ENCODE measurements around the gene ALK.
"Not testable (repeated sequence)": the region's sequence is repeated elsewhere in the genome, so short reads cannot be mapped to it uniquely, and the experiment has no call there.

Gene ALK

DNA sequence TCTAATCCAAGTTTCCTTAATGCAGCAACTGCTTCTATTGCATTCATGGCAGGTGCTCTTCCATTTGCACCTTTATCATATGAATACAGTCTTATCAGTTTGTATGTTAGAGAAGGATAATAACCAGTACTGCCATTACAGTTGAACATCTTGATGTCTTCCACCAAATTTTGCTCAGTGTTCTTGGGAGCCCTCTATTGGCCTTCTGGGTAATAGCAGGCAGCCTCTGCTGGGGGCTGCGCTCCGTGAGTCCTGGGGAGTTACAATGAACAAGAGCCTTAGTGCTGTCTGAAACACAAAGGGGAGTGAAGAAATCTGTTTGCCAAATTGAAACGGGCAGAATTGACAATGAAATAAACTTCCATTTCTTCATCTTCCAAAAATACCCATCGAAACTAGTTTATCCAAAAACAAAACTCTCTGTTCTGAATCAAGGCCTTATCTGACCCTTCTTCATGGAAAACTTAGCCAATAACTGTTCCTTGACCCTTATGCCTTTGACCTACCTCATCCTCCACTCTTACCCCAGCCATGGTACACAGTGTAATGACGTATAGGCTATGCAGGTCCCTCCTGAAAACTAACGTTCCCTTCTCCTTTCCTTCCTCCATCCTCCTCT lies 79.9 kb downstream of the ALK start:
- Histone ChIP-seq H3K9ac (ENCODE audit: low read length) (no peak overlapping the region), H3K4me3 (ENCODE audit: low read depth, low read length) (no peak overlapping the region), H3K27me3 (ENCODE audit: control insufficient read depth, insufficient read depth, low read length) (peaks cover 4% of the 10 kb centered on the region; the same call in 1 of the 2 replicates), H3K9me3 (ENCODE audit: control insufficient read depth, insufficient read depth, low read depth, low read length) (peaks cover 7% of the 10 kb centered on the region; the same call in 1 of the 2 replicates), H3K4me1 (ENCODE audit: control insufficient read depth, insufficient read depth, low read length) (no peaks in the 10 kb centered on the region), H3K36me3 (ENCODE audit: control insufficient read depth, insufficient read depth, low read length) (no peaks in the 10 kb centered on the region), H3K27ac (ENCODE audit: low read depth, low read length) (no peak overlapping the region)

GRCh38 chr2:29839306-29839705 lies 82.1 kb downstream of the ALK start:
- H3K36me3 ChIP-seq (ENCODE audit: control insufficient read depth, insufficient read depth, low read length), result no peaks in the 10 kb centered on the region
- peaks cover 4% of the 10 kb centered on the region; the same call in 1 of the 2 replicates for H3K27me3 ChIP-seq (ENCODE audit: control insufficient read depth, insufficient read depth, low read length)
- H3K9ac ChIP-seq (ENCODE audit: low read length), result no peak overlapping the region
- no peak overlapping the region for H3K4me3 ChIP-seq (ENCODE audit: low read depth, low read length)
- no peak overlapping the region for H3K27ac ChIP-seq (ENCODE audit: low read depth, low read length)
- H3K9me3 ChIP-seq (ENCODE audit: control insufficient read depth, insufficient read depth, low read depth, low read length), result peaks cover 7% of the 10 kb centered on the region; the same call in 1 of the 2 replicates
- no peaks in the 10 kb centered on the region for H3K4me1 ChIP-seq (ENCODE audit: control insufficient read depth, insufficient read depth, low read length)

GRCh38 chr2:29837925-29838324 lies 83.5 kb downstream of the ALK start:
- Histone ChIP-seq H3K27ac (ENCODE audit: low read depth, low read length) (no peak overlapping the region), H3K27me3 (ENCODE audit: control insufficient read depth, insufficient read depth, low read length) (peaks cover 6% of the 10 kb centered on the region; the same call in 1 of the 2 replicates), H3K9me3 (ENCODE audit: control insufficient read depth, insufficient read depth, low read depth, low read length) (peaks cover 7% of the 10 kb centered on the region; the same call in 1 of the 2 replicates), H3K36me3 (ENCODE audit: control insufficient read depth, insufficient read depth, low read length) (no peaks in the 10 kb centered on the region), H3K9ac (ENCODE audit: low read length) (no peak overlapping the region), H3K4me1 (ENCODE audit: control insufficient read depth, insufficient read depth, low read length) (no peaks in the 10 kb centered on the region), H3K4me3 (ENCODE audit: low read depth, low read length) (no peak overlapping the region)

DNA sequence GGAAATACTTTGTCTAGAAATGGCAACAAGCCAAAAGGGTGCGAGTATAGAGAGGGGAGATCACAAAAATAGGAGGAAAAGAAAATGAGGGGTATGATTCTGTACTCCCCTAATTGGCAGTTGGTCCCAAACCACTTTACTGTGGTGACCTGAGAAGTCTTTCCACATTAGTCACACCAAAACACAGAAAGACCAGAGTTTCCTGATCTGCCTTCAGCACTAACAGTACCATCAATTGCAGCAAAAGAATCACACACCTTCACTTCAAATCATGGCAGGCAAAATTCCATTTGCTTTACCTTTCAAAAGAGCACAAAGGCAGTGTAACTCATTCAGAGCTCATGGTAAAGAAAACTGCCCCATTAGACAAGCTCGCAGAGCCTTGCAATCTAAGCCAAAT lies 86.8 kb downstream of the ALK start:
- Histone ChIP-seq H3K9me3 (ENCODE audit: control insufficient read depth, insufficient read depth, low read depth, low read length) (peaks cover 7% of the 10 kb centered on the region; the same call in 1 of the 2 replicates), H3K4me3 (ENCODE audit: low read depth, low read length) (no peak overlapping the region), H3K36me3 (ENCODE audit: control insufficient read depth, insufficient read depth, low read length) (no peaks in the 10 kb centered on the region), H3K4me1 (ENCODE audit: control insufficient read depth, insufficient read depth, low read length) (no peaks in the 10 kb centered on the region), H3K9ac (ENCODE audit: low read length) (no peak overlapping the region), H3K27ac (ENCODE audit: low read depth, low read length) (no peak overlapping the region), H3K27me3 (ENCODE audit: control insufficient read depth, insufficient read depth, low read length) (peaks cover 16% of the 10 kb centered on the region; the same call in 1 of the 2 replicates)

DNA sequence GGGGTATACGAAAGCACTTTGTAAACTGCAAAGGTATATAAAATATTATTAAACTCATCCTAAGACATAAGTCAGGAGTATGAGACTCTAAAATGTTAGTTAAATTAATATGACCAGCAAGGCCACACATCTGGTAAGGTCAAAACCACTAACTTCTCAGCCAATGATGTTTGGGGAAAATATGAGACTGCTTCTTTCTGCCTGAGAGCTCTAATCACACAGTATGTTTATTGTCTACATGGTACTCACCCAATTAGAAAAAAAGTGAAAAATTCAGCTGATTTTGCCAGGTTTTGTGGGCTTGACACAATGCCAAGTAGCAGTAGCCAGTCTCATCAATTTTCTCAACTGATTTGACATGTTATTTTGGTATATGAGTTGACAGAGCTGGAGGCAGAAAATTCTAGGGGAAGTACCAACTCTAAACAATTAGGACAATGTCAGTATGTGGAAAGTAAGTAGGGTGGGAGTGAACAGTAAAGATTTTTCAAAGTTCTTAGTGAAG lies 87.3 kb downstream of the ALK start:
- H3K27me3 ChIP-seq (ENCODE audit: control insufficient read depth, insufficient read depth, low read length), result peaks cover 16% of the 10 kb centered on the region; the same call in 1 of the 2 replicates
- H3K9ac ChIP-seq (ENCODE audit: low read length), result no peak overlapping the region
- H3K27ac ChIP-seq (ENCODE audit: low read depth, low read length), result no peak overlapping the region
- H3K9me3 ChIP-seq (ENCODE audit: control insufficient read depth, insufficient read depth, low read depth, low read length), result peaks cover 7% of the 10 kb centered on the region; the same call in 1 of the 2 replicates
- no peaks in the 10 kb centered on the region for H3K4me1 ChIP-seq (ENCODE audit: control insufficient read depth, insufficient read depth, low read length)
- no peaks in the 10 kb centered on the region for H3K36me3 ChIP-seq (ENCODE audit: control insufficient read depth, insufficient read depth, low read length)
- H3K4me3 ChIP-seq (ENCODE audit: low read depth, low read length), result no peak overlapping the region

- H3K27me3 ChIP-seq (ENCODE audit: control insufficient read depth, insufficient read depth, low read length), result peaks cover 16% of the 10 kb centered on the region; the same call in 1 of the 2 replicates
- H3K9ac ChIP-seq (ENCODE audit: low read length), result no peak overlapping the region
- no peaks in the 10 kb centered on the region for H3K4me1 ChIP-seq (ENCODE audit: control insufficient read depth, insufficient read depth, low read length)
- no peaks in the 10 kb centered on the region for H3K36me3 ChIP-seq (ENCODE audit: control insufficient read depth, insufficient read depth, low read length)
- no peaks in the 10 kb centered on the region; the same call in 1 of the 2 replicates for H3K9me3 ChIP-seq (ENCODE audit: control insufficient read depth, insufficient read depth, low read depth, low read length)
- no peak overlapping the region for H3K4me3 ChIP-seq (ENCODE audit: low read depth, low read length)
- no peak overlapping the region for H3K27ac ChIP-seq (ENCODE audit: low read depth, low read length)
These were observed 89.8 kb downstream of the ALK start for GRCh38 chr2:29831560-29831959.

GRCh38 chr2:29829841-29830240 lies 91.5 kb downstream of the ALK start:
- no peak overlapping the region for H3K27ac ChIP-seq (ENCODE audit: low read depth, low read length)
- peaks cover 16% of the 10 kb centered on the region; the same call in 1 of the 2 replicates for H3K27me3 ChIP-seq (ENCODE audit: control insufficient read depth, insufficient read depth, low read length)
- no peaks in the 10 kb centered on the region for H3K36me3 ChIP-seq (ENCODE audit: control insufficient read depth, insufficient read depth, low read length)
- H3K9me3 ChIP-seq (ENCODE audit: control insufficient read depth, insufficient read depth, low read depth, low read length), result peaks cover 4% of the 10 kb centered on the region; the same call in 1 of the 2 replicates
- H3K9ac ChIP-seq (ENCODE audit: low read length), result no peak overlapping the region
- no peaks in the 10 kb centered on the region for H3K4me1 ChIP-seq (ENCODE audit: control insufficient read depth, insufficient read depth, low read length)
- no peak overlapping the region for H3K4me3 ChIP-seq (ENCODE audit: low read depth, low read length)

GRCh38 chr2:29824145-29824544 lies 97.2 kb downstream of the ALK start:
- not testable (repeated sequence) for H3K4me3 ChIP-seq (ENCODE audit: low read depth, low read length); H3K9me3 ChIP-seq (ENCODE audit: control insufficient read depth, insufficient read depth, low read depth, low read length); H3K27ac ChIP-seq (ENCODE audit: low read depth, low read length); H3K27me3 ChIP-seq (ENCODE audit: control insufficient read depth, insufficient read depth, low read length); H3K4me1 ChIP-seq (ENCODE audit: control insufficient read depth, insufficient read depth, low read length); H3K9ac ChIP-seq (ENCODE audit: low read length); H3K36me3 ChIP-seq (ENCODE audit: control insufficient read depth, insufficient read depth, low read length)

DNA sequence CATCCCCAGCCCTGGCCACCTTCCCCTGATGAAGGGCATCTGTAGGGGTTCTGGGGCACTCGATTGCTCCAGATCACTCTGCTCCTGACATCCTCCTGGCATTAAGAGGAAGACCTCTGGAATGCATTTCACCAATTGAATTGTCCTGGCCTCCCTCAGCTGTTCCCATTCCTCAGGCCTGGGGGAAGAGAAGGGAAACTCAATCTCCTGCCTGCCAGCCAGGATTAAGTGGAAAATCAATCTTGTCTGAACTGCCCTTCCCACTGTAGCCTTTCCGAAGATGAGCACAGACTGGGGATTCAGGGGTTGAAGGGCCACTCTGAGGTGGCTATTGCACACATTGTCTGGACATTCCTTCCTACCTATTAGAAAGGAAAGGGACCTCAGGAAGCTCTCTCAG lies 99.8 kb downstream of the ALK start:
- Histone ChIP-seq H3K4me3 (ENCODE audit: low read depth, low read length) (no peak overlapping the region), H3K27ac (ENCODE audit: low read depth, low read length) (no peak overlapping the region), H3K36me3 (ENCODE audit: control insufficient read depth, insufficient read depth, low read length) (no peaks in the 10 kb centered on the region)

GRCh38 chr2:29819570-29819969 lies 101.8 kb downstream of the ALK start:
- H3K27ac ChIP-seq (ENCODE audit: low read depth, low read length), result no peak overlapping the region
- no peak overlapping the region for H3K9ac ChIP-seq (ENCODE audit: low read length)
- no peaks in the 10 kb centered on the region for H3K4me1 ChIP-seq (ENCODE audit: control insufficient read depth, insufficient read depth, low read length)
- no peaks in the 10 kb centered on the region for H3K36me3 ChIP-seq (ENCODE audit: control insufficient read depth, insufficient read depth, low read length)
- H3K27me3 ChIP-seq (ENCODE audit: control insufficient read depth, insufficient read depth, low read length), result no peaks in the 10 kb centered on the region
- no peak overlapping the region for H3K4me3 ChIP-seq (ENCODE audit: low read depth, low read length)
- H3K9me3 ChIP-seq (ENCODE audit: control insufficient read depth, insufficient read depth, low read depth, low read length), result no peaks in the 10 kb centered on the region

More for the DNA sequence above, 99.8 kb downstream of the ALK start:
- Histone ChIP-seq H3K4me1 (ENCODE audit: control insufficient read depth, insufficient read depth, low read length) (no peaks in the 10 kb centered on the region), H3K9me3 (ENCODE audit: control insufficient read depth, insufficient read depth, low read depth, low read length) (peaks cover 5% of the 10 kb centered on the region; the same call in 1 of the 2 replicates), H3K9ac (ENCODE audit: low read length) (no peak overlapping the region), H3K27me3 (ENCODE audit: control insufficient read depth, insufficient read depth, low read length) (no peaks in the 10 kb centered on the region)

DNA sequence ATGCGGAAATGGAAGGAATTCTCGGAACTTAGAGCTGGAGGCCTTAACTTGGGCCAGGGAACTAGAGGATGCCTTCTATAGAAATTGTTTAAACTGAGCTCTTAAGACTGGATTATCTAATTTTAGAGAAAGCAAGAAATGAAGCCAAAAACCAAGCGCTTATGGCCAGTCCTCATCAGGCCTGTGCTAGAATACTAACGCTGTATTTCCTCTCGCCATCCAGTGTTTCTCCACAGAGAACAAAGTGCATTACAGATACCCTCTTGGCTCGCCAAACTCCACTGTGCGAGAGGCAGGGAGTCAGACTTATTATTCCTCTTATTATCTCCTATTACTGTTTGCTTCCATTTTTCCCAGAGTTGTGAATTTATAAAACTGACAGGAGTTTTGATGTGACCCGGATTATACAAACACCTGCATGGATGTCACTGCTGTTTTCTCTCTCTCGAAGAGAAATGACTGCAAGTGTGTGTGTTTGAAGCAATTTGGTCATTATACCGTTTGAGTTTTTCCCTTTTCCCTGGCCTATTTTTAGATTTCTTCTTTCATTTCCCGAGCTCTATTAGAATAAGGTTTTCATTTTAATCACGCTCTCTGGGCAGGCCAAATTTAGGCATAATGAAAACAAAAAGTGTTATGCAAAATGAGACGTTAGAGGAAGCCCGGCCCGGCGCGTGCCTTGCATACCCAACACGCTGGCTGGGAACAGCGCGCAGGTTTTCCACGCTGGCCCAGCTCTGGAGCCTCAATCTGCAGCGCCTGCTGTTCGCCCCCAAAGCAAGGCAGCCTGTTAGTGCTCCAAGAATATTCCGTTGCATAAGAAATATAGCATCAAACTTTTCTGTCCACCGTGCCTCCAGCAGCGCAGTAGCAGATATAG lies 103.3 kb downstream of the ALK start:
- Histone ChIP-seq H3K4me1 (ENCODE audit: control insufficient read depth, insufficient read depth, low read length) (no peaks in the 10 kb centered on the region), H3K27me3 (ENCODE audit: control insufficient read depth, insufficient read depth, low read length) (no peaks in the 10 kb centered on the region), H3K9ac (ENCODE audit: low read length) (no peak overlapping the region), H3K36me3 (ENCODE audit: control insufficient read depth, insufficient read depth, low read length) (no peaks in the 10 kb centered on the region), H3K4me3 (ENCODE audit: low read depth, low read length) (no peak overlapping the region), H3K9me3 (ENCODE audit: control insufficient read depth, insufficient read depth, low read depth, low read length) (no peaks in the 10 kb centered on the region), H3K27ac (ENCODE audit: low read depth, low read length) (no peak overlapping the region)

All from HUES6 (cell line).